ENCODE results near the gene NEURL2.
"Not testable (repeated sequence)": the region's sequence is repeated elsewhere in the genome, so short reads cannot be mapped to it uniquely, and the experiment has no call there.

The NEURL2 gene

GRCh38 chr20:45890985-45891983 lies at the start of gene NEURL2, which contains the start of gene CTSA:
Gene NEURL2, minus strand, starts transcription at chr20:45891208. Its CDS starts 217 bp downstream, at chr20:45890991.
Gene CTSA, plus strand, starts transcription at chr20:45891335. Its CDS starts 234 bp downstream, at chr20:45891569.
- DNase-seq, result peak; percentile 75

- DNase-seq, result no peak
These were observed 49.5 kb upstream of the NEURL2 start for GRCh38 chr20:45940469-45940868.

GRCh38 chr20:45940053-45940452 lies 49.0 kb upstream of the NEURL2 start:
- no peak for DNase-seq

GRCh38 chr20:45938727-45939438 lies 47.9 kb upstream of the NEURL2 start:
- no peak for DNase-seq

GRCh38 chr20:45937765-45938164 lies 46.8 kb upstream of the NEURL2 start:
- DNase-seq, result no peak

- DNase-seq, result no peak
These were observed 44.5 kb upstream of the NEURL2 start for GRCh38 chr20:45935416-45936046.

GRCh38 chr20:45934586-45935415 lies 43.8 kb upstream of the NEURL2 start, which contains the start of gene PCIF1:
Gene PCIF1, plus strand, starts transcription at chr20:45934683. Its CDS starts 4,317 bp downstream, at chr20:45939000.
- peak; percentile 98 for DNase-seq

GRCh38 chr20:45934046-45934585 lies 43.1 kb upstream of the NEURL2 start:
- DNase-seq, result no peak

GRCh38 chr20:45933266-45934045 lies 42.4 kb upstream of the NEURL2 start:
- DNase-seq, result peak; percentile 49

GRCh38 chr20:45931680-45932079 lies 40.7 kb upstream of the NEURL2 start:
- not testable (repeated sequence) for DNase-seq

GRCh38 chr20:45927071-45927878 lies 36.3 kb upstream of the NEURL2 start:
- no peak for DNase-seq

- DNase-seq, result no peak
These were observed 35.7 kb upstream of the NEURL2 start for GRCh38 chr20:45926731-45927070.

GRCh38 chr20:45925821-45926506 lies 35.0 kb upstream of the NEURL2 start:
- DNase-seq, result no peak

- DNase-seq, result no peak
These were observed 33.6 kb upstream of the NEURL2 start for GRCh38 chr20:45924391-45925261.

GRCh38 chr20:45921337-45922189 lies 30.6 kb upstream of the NEURL2 start:
- DNase-seq, result no peak

- DNase-seq, result no peak
These were observed 29.7 kb upstream of the NEURL2 start for GRCh38 chr20:45920462-45921336.

Measured in activated CD4-positive, alpha-beta T cell treated with anti-CD3 and anti-CD28 coated beads, Interleukin-2, amount 50 U/mL, for 1 hour (primary cell).